Fibroblast of mammary gland (primary cell): ENCODE measurements around the gene F2.

Experiments
- DNase-seq: peaks from one replicate; pipeline ENCODE4 v3.0.0-alpha.2; 2010; ENCODE audit warnings: low read depth
- H3K4me3 ChIP-seq: 2 replicates; pipeline ENCODE4 v1.5.1; 2011; ENCODE audit warnings: low read depth, mild to moderate bottlenecking, low read length, moderate library complexity; ENCODE audit not compliant: control insufficient read depth
- TF ChIP-seq, protein P1 (sequence below): conservative IDR thresholded peaks from 2 replicates; pipeline ENCODE4 v1.5.1; 2011; ENCODE audit warnings: low read depth, low read length, inconsistent platforms; ENCODE audit not compliant: control insufficient read depth, insufficient read depth

The F2 gene

DNA sequence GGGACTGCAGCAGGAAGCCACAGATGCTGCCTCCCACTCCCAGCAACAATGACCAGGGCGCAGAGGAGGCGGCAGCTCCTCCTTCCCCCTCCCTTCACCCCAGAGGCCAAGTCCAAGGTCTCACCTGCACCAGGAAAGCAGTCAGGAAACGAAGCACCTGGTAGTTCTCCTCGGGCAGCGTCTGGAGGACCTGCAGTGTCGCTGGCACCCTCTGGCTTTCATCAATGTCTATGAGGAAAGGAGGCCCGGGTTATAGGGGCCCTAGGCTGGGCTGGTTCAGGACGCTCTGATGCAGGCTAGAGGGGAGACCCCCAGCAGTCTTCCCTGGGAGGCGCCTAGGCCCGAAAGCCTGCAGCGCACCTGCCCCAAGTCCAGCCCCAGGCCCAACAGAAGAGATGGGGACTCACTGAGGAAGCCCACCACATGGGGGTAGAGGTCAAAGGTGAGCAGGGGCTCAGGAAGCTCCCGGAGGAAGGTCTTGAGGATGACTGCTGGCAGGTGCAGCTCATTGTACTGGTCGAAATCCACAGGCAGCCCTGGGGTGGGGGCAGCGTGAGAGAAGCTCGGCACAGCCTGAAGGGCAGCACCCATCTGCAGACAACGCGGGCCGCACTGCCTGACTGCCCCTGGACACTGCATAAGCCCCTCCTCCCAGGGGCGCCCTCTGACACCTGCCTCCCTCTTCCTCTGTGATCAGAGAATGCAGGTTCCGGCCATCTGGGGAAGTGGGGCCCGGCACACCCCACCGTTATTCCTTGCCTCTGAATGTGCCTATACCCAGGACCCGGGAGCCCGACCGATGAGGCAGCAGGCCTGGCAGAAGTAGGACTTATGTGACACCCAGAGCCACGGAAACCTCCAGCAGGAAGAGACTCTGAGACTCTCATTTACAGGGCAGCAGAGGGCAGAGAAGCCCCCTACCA lies 39.5 kb upstream of the F2 start:
- no peak for DNase-seq
- H3K4me3 ChIP-seq: no peak overlapping the region
- TF ChIP-seq, protein P1, sequence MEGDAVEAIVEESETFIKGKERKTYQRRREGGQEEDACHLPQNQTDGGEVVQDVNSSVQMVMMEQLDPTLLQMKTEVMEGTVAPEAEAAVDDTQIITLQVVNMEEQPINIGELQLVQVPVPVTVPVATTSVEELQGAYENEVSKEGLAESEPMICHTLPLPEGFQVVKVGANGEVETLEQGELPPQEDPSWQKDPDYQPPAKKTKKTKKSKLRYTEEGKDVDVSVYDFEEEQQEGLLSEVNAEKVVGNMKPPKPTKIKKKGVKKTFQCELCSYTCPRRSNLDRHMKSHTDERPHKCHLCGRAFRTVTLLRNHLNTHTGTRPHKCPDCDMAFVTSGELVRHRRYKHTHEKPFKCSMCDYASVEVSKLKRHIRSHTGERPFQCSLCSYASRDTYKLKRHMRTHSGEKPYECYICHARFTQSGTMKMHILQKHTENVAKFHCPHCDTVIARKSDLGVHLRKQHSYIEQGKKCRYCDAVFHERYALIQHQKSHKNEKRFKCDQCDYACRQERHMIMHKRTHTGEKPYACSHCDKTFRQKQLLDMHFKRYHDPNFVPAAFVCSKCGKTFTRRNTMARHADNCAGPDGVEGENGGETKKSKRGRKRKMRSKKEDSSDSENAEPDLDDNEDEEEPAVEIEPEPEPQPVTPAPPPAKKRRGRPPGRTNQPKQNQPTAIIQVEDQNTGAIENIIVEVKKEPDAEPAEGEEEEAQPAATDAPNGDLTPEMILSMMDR: no peak

DNA sequence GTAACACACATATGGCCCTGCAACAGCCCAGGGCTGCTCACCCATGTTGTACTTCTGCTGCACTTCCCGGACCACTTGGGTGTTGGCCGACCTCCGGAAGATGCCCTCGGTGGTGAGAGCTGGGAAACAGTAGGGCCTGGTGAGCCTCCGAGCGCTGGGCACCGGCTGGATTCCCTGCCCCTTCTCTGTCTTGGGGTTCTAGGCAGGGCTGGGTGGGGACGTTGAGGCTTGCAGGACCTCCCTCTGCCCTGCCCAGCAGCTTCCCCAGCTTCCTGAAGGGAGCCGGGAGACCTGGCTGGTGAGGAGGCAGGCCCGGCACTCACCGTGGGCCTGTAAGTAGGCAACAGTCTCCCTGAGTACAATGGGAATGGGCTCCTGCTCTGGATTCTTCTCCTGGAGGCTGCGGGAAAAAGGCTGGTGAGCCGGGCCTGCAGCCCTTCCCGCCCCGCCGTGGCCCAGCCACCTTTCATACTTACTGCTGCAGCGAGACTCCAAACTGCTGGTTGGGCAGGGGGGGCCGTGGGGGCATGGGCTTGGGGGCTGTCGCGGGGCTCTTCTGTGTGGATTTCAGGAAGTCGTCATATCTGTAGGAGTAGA lies 38.8 kb upstream of the F2 start:
- no peak for DNase-seq
- no peak overlapping the region for H3K4me3 ChIP-seq
- TF ChIP-seq, protein P1: no peak

DNA sequence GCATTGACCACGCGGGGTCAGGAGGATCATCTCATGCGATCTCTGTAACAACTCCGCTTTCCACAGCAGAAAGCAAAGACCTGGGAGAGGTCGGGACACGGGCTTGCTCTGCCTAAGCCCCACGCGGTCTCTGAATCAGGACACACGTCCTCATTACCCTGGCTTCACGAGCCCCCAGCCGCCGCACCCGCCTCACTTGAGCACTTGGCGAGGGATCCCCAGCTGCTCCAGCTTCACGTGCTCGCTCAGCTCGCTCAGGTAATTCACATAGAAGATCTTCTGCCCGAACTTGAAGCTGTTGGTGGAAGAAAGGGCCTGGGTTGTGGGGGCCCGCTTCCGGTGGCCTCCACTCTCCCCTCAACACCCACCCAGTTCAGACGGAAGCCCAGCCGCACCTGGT lies 38.2 kb upstream of the F2 start:
- TF ChIP-seq, protein P1: no peak
- no peak overlapping the region for H3K4me3 ChIP-seq
- DNase-seq: no peak

DNA sequence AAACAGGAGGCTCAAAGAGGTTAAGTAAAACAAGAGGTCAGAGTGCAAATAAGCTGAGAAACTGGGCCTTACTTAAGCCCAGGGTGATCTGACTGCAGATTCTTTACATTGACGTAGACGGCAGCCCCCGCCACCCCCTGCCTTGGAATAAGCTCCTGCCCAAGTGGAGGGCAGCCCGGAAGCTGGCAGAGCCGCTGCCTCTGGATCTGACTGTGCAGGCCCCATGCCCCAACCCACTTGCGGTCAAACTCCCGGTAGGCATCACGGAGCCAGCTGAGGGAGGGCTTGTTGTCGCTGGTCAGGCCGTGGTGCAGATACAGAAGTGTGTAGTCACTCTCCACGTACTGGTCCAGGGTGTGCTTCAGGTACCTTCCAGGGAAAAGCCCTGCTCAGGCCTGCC lies 37.2 kb upstream of the F2 start:
- TF ChIP-seq, protein P1: no peak
- DNase-seq: no peak
- H3K4me3 ChIP-seq: no peak overlapping the region

DNA sequence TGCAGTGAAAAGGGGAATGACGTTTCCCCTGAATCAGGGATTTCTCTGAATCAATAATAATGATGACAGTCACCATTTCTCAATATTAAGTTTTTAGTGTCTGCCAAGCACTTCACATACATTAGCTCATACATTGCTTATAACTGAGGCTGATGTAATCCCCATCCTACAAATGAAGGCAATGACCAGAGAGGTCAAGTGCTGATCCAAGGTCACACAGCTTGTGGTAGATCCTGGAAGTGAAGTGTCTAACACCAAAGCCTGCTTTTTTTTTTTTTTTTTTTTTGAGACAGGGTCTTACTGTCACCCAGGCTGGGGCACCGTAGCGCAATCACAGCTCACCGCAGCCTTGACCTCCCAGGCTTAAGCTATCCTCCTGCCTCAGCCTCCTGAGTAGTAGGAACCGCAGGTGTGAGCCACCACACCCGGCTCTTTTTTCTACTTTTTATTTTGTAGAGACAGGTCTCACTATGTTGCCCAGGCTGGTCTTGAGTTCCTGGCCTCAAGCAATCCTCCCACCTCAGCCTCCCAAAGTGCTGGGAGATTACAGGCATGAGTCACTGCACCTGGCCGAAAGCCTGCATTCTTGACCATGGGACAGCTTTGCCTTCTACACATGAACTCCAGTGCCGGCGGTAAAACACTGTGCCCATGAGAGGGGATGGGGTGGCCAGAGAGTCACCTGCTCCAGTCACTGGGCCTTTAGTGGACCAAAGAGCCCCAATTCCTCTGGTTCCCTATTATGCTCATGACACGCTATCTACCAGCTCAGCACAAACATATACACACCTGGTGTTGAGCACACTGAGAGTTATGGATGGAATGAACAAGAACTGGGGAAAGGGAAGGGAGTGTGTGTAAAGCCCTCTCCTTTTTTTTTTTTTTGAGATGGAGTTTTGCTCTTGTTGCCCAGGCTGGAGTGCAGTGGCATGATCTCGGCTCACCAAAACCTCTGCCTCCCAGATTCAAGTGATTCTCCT lies 36.0 kb upstream of the F2 start:
- DNase-seq: peak; percentile 43
- TF ChIP-seq, protein P1: no peak
- no peak overlapping the region for H3K4me3 ChIP-seq

DNA sequence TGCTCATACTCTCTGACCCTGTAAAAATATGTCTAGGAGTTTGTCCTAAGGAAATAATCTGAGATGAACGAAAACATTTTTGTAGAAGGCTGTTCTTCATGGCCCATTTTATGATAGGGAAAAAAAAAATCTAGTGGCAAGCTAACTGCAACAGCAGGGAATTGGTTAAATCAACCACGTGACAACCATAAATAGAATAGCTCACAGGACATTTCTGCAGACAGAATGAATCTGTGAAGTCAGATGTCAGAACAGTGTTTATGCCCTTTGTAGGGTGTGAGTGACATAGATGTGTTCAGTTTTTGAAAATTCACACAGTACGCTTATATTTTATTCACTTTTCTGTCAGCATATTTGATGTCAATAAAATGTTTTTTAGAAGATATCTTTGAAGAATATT lies 34.6 kb upstream of the F2 start:
- DNase-seq: no peak
- TF ChIP-seq, protein P1: no peak
- no peak overlapping the region for H3K4me3 ChIP-seq
